A549 (cell line): ENCODE measurements around the gene UST. TPM values are rescaled to one million over a fixed set of nuclear protein-coding genes. Genes with fewer than 3 reads are reported as not detected.

ENCODE experiments used
- ATAC-seq, 2 experiments: fragments of 200-7000 bp in 1 of 2; fragments of >200 bp in 1 of 2; cut with Nextera tagmentation in 1 of 2; cut with Tn5 transposase in 1 of 2; 3 replicates each; pipeline versions ENCODE4 v1.8.0 to v1.9.1; 2018 to 2020; ENCODE audit warnings: mild to moderate bottlenecking in 1 of 2, moderate library complexity in 1 of 2
- CTCF ChIA-PET: fragments of 300-600 bp; sonication (Branson Sonifier 250); formaldehyde crosslinking; extraction: SDS; loops from one replicate; lab custom pipeline; 2021; ENCODE audit warnings: antibody characterized with exemption, inconsistent platforms; lab: Yijun Ruan, JAX
- POLR2A ChIA-PET: fragments of 350-600 bp; formaldehyde crosslinking; extraction: SDS; loops from one replicate; lab custom pipeline; 2021; ENCODE audit warnings: antibody characterized with exemption, inconsistent platforms; lab: Yijun Ruan, JAX
- DNase-seq, 2 experiments: peaks; one replicate each; pipeline versions ENCODE4 v3.0.0 to v3.0.0-alpha.2; 2011 to 2016; ENCODE audit warnings: low read depth in 1 of 2, low spot score in 1 of 2
- FAIRE-seq: peaks from 2 replicates; lab custom pipeline; 2011; peaks lifted over from hg19 to GRCh38; lab: Jason Lieb, UNC
- H3K27ac ChIP-seq, 2 experiments: fragments of >200 bp; sonication (Bioruptor Twin); formaldehyde crosslinking; 3 replicates each; pipeline ENCODE4 v1.5.1; 2016 to 2017
- H3K4me1 ChIP-seq: fragments of >200 bp; sonication (Bioruptor Twin); formaldehyde crosslinking; 3 replicates; pipeline ENCODE4 v1.6.1; 2016
- H3K4me2 ChIP-seq: fragments of >200 bp; sonication (Bioruptor Twin); formaldehyde crosslinking; 3 replicates; pipeline ENCODE4 v1.6.1; 2016
- H3K4me3 ChIP-seq: fragments of >200 bp; sonication (Bioruptor Twin); formaldehyde crosslinking; 3 replicates; pipeline ENCODE4 v1.5.1; 2016
- H3K9me3 ChIP-seq: fragments of >200 bp; sonication (Bioruptor Twin); formaldehyde crosslinking; 3 replicates; pipeline ENCODE4 v1.6.1; 2016
- ATOH8 ChIP-seq: fragments of 250-450 bp; sonication (Bioruptor Pico); IDR thresholded peaks from 2 replicates; pipeline ENCODE4 v1.5.0; 2020; ENCODE audit warnings: low read depth, mild to moderate bottlenecking, moderate library complexity
- BHLHE40 ChIP-seq: IDR thresholded peaks from 2 replicates; pipeline ENCODE4 v1.6.1; 2012; ENCODE audit warnings: low read depth, low read length, inconsistent platforms
- CEBPB ChIP-seq, 2 experiments: fragments of >200 bp in 1 of 2; sonication (Bioruptor Twin) in 1 of 2; formaldehyde crosslinking in 1 of 2; IDR thresholded peaks; 2 replicates each; pipeline ENCODE4 v1.6.1; 2012 to 2016
- CHD4 ChIP-seq: fragments of 200-600 bp; sonication (generic); IDR thresholded peaks from 2 replicates; pipeline ENCODE4 v1.6.1; 2016; ENCODE audit warnings: antibody characterized with exemption, mild to moderate bottlenecking, borderline replicate concordance
- ELK1 ChIP-seq: fragments of 150-350 bp; IDR thresholded peaks from 2 replicates; pipeline ENCODE4 v1.6.1; 2014; ENCODE audit warnings: low read depth, mild to moderate bottlenecking, low read length
- ESRRA ChIP-seq: fragments of 150-350 bp; IDR thresholded peaks from 2 replicates; pipeline ENCODE4 v1.6.1; 2014; ENCODE audit warnings: mild to moderate bottlenecking, low read length, borderline replicate concordance
- FOXS1 ChIP-seq: fragments of 250-450 bp; sonication (Bioruptor Pico); IDR thresholded peaks from 2 replicates; pipeline ENCODE4 v1.5.0; 2020; ENCODE audit warnings: mild to moderate bottlenecking, moderate library complexity
- GATA3 ChIP-seq: IDR thresholded peaks from 2 replicates; pipeline ENCODE4 v1.6.1; 2012; ENCODE audit warnings: borderline replicate concordance
- HDAC2 ChIP-seq: fragments of 200-600 bp; sonication (generic); IDR thresholded peaks from 2 replicates; pipeline ENCODE4 v1.6.1; 2016
- HEYL ChIP-seq: fragments of 250-450 bp; sonication (Bioruptor Pico); IDR thresholded peaks from 2 replicates; pipeline ENCODE4 v1.8.0; 2021; ENCODE audit warnings: mild to moderate bottlenecking, moderate library complexity
- HMGXB4 ChIP-seq: fragments of 250-450 bp; sonication (Bioruptor Pico); IDR thresholded peaks from 2 replicates; pipeline ENCODE4 v1.5.0; 2021; ENCODE audit warnings: mild to moderate bottlenecking, moderate library complexity, borderline replicate concordance
- HOXB13 ChIP-seq: fragments of 250-450 bp; sonication (Bioruptor Pico); IDR thresholded peaks from 2 replicates; pipeline ENCODE4 v1.5.0; 2020; ENCODE audit warnings: low read depth, mild to moderate bottlenecking, moderate library complexity
- KDM1A ChIP-seq: fragments of 200-600 bp; sonication (generic); IDR thresholded peaks from 2 replicates; pipeline ENCODE4 v1.6.1; 2016; ENCODE audit warnings: low read depth, mild to moderate bottlenecking
- MAFK ChIP-seq: fragments of 450-650 bp; IDR thresholded peaks from 2 replicates; pipeline ENCODE4 v1.6.1; 2014; ENCODE audit not compliant: partially characterized antibody
- MAZ ChIP-seq: fragments of 150-350 bp; IDR thresholded peaks from 2 replicates; pipeline ENCODE4 v1.6.1; 2014; ENCODE audit warnings: antibody characterized with exemption, low read depth, low read length, borderline replicate concordance
- MYC ChIP-seq: IDR thresholded peaks from 2 replicates; pipeline ENCODE4 v1.6.1; 2012; ENCODE audit warnings: mild to moderate bottlenecking, inconsistent platforms, low read length, improper control_type of control experiment, borderline replicate concordance
- NFE2L2 ChIP-seq: fragments of 150-350 bp; conservative IDR thresholded peaks from 2 replicates; pipeline ENCODE4 v1.6.1; 2014; ENCODE audit warnings: low read length
- PBX3 ChIP-seq: IDR thresholded peaks from 2 replicates; pipeline ENCODE4 v1.6.1; 2012
- PHF8 ChIP-seq: fragments of 200-600 bp; sonication (generic); IDR thresholded peaks from 2 replicates; pipeline ENCODE4 v1.6.1; 2016; ENCODE audit warnings: low read depth, mild to moderate bottlenecking, antibody characterized with exemption, moderate library complexity, borderline replicate concordance
- RAD21 ChIP-seq, 2 experiments: fragments of >200 bp in 1 of 2; sonication (Bioruptor Twin) in 1 of 2; formaldehyde crosslinking in 1 of 2; IDR thresholded peaks in 1 of 2; conservative IDR thresholded peaks in 1 of 2; 2 replicates in 1 of 2; 3 replicates in 1 of 2; pipeline ENCODE4 v1.6.1; 2012 to 2018; ENCODE audit warnings: inconsistent platforms in 1 of 2
- RFX5 ChIP-seq: fragments of 450-650 bp; IDR thresholded peaks from 2 replicates; pipeline ENCODE4 v1.7.1; 2014; ENCODE audit warnings: antibody characterized with exemption, mild to moderate bottlenecking, moderate library complexity
- TFCP2L1 ChIP-seq: fragments of 250-450 bp; sonication (Bioruptor Pico); IDR thresholded peaks from 2 replicates; pipeline ENCODE4 v1.5.0; 2021; ENCODE audit warnings: mild to moderate bottlenecking
- TP53 ChIP-seq: fragments of 250-450 bp; sonication (Bioruptor Pico); IDR thresholded peaks from 2 replicates; pipeline ENCODE4 v1.5.0; 2021; ENCODE audit warnings: mild to moderate bottlenecking, moderate library complexity
- WGBS: methylation state at CpG from one replicate; pipeline ENCODE4 v1.1.6; 2017; ENCODE audit errors: missing lambda C conversion rate; 5-methylcytosine and 5-hydroxymethylcytosine counted together
- polyA plus RNA-seq, 4 experiments: library from polyadenylated mRNA; depleted of rRNA in 3 of 4; stranded (reverse); fragments of >200 nt; fragmentation: RNase III in 1 of 4; extraction: RNeasy Plus Mini Kit Qiagen cat#74134 plus additional on column Dnase treatment in 1 of 4; gene quantifications; 2 replicates in 3 of 4; 3 replicates in 1 of 4; pipeline ENCODE4 v1.2.3, GENCODE V29; 2011 to 2017

Gene UST
- polyA plus RNA-seq, 2 of the 4 experiments (the other 2 are of a cell fraction) = 0.54 to 1.7 TPM

GRCh38 chr6:148836751-148837150 lies 89.9 kb downstream of the UST start:
- Histone ChIP-seq H3K4me2 (no peak overlapping the region), H3K4me3 (no peak overlapping the region), H3K27ac (no peak overlapping the region), H3K9me3 (no peaks in the 10 kb centered on the region), H3K4me1 (peaks cover 4% of the 10 kb centered on the region; the same call in 1 of the 3 replicates)
- 36% methylated on average over 2 of the region's 2 CpGs for WGBS
- FAIRE-seq = no peak
- ATAC-seq = no peak
- DNase-seq = no peak
- POLR2A ChIA-PET = no interaction called here
- no peak for TF ChIP-seq RAD21 (conservative IDR thresholded peaks at IDR 0.05 in 1 of 2, IDR thresholded peaks at IDR 0.05 in 1 of 2)
- CTCF ChIA-PET = no interaction called here

- peaks cover 4% of the 10 kb centered on the region; the same call in 1 of the 3 replicates for H3K4me1 ChIP-seq
- FAIRE-seq (no peak), DNase-seq (peak in 1 of 2 experiments; percentile 6)
- H3K9me3 ChIP-seq = no peaks in the 10 kb centered on the region
- ChIA-PET POLR2A (no interaction called here), CTCF (interaction anchor here (0.9 kb wide), 1 partner anchor 29 kb away, joined by 3 read pairs; no protein-coding TSS in a partner anchor)
- 24% methylated on average over 5 of the region's 5 CpGs for WGBS
- H3K27ac ChIP-seq = peak overlapping the region in 1 of 2 experiments; percentile 57; a peak in 2 of 6 replicates
- TF ChIP-seq HMGXB4 = no peak
- TF ChIP-seq MYC = no peak
- no peak for TF ChIP-seq FOXS1
- TF ChIP-seq GATA3 = no peak
- TF ChIP-seq BHLHE40 = no peak
- TF ChIP-seq ESRRA = no peak
- TF ChIP-seq NFE2L2 = no peak
- no peak for TF ChIP-seq TFCP2L1
- no peak for TF ChIP-seq HOXB13 (CRISPR knock-in tag)
- no peak for TF ChIP-seq KDM1A
- TF ChIP-seq MAZ = no peak
- no peak for TF ChIP-seq CEBPB (IDR thresholded peaks at IDR 0.05)
- TF ChIP-seq CHD4 = no peak
- TF ChIP-seq, all 56 proteins: peak for 0
- ATAC-seq = no peak; a peak in 1 of 6 replicates
- H3K4me3 ChIP-seq = no peak overlapping the region
- 0 out of 3 replicates have a peak overlapping the region, but pooled peaks have one; percentile 7 for H3K4me2 ChIP-seq
Measured at GRCh38 chr6:148837941-148838340, 91.1 kb downstream of the UST start.

DNA sequence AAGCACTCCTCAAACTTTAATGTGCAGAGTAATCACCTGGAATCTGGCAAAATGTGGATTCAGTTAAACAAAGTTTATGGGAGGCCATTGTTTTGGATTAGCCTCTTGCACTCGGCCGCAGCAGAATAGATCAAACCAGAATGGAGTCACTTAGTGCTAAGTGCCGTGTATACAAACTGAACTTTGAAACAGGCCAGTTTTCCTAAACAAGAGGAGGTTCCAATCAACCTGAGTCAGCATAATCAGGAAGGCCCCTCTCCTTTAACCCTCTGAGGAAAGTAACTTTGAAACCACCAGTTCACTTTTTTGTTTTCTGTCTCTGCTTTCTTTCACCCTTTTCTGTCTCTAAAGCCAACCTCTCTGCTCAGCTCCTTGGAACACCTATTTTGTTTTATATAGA lies 92.2 kb downstream of the UST start:
- FAIRE-seq = no peak
- ATAC-seq = no peak
- no peak for TF ChIP-seq TP53 (CRISPR knock-in tag)
- TF ChIP-seq HDAC2 = no peak
- no peak for TF ChIP-seq GATA3
- TF ChIP-seq PHF8 = no peak
- TF ChIP-seq MAFK = peak; percentile 87
- TF ChIP-seq, all 56 proteins: peak for 1
- Histone ChIP-seq H3K9me3 (no peaks in the 10 kb centered on the region), H3K4me1 (peaks cover 4% of the 10 kb centered on the region; the same call in 1 of the 3 replicates), H3K4me2 (no peak overlapping the region), H3K4me3 (no peak overlapping the region), H3K27ac (no peak overlapping the region)
- CTCF ChIA-PET = interaction anchor here (0.5 to 0.9 kb wide), 2 partner anchors 28 to 956 kb away, joined by 3 read pairs; no protein-coding TSS in a partner anchor
- 78% methylated on average over 3 of the region's 3 CpGs for WGBS
- DNase-seq = no peak
- POLR2A ChIA-PET = no interaction called here

GRCh38 chr6:148840256-148840655 lies 93.4 kb downstream of the UST start:
- 53% methylated on average over 5 of the region's 5 CpGs for WGBS
- Histone ChIP-seq H3K9me3 (no peaks in the 10 kb centered on the region), H3K4me3 (no peak overlapping the region), H3K27ac (no peak overlapping the region), H3K4me2 (no peak overlapping the region), H3K4me1 (peaks cover 4% of the 10 kb centered on the region; the same call in 1 of the 3 replicates)
- ChIA-PET POLR2A (no interaction called here), CTCF (no interaction called here)
- ATAC-seq (no peak), DNase-seq (no peak), FAIRE-seq (no peak)
- TF ChIP-seq TP53 (CRISPR knock-in tag) = no peak
- TF ChIP-seq GATA3 = no peak
- no peak for TF ChIP-seq PBX3
- TF ChIP-seq ATOH8 (CRISPR knock-in tag) = no peak
- TF ChIP-seq RFX5 = no peak
- no peak for TF ChIP-seq ELK1
- TF ChIP-seq HEYL = no peak
- TF ChIP-seq, all 56 proteins: peak for 0
